ENCODE results near the gene ATF7. TPM values are rescaled to one million over a fixed set of nuclear protein-coding genes. Genes with fewer than 3 reads are reported as not detected.
A peak's percentile ranks its signal among the peaks of the same experiment; 100 is the strongest.
"Not testable (repeated sequence)": the region's sequence is repeated elsewhere in the genome, so short reads cannot be mapped to it uniquely, and the experiment has no call there.

Gene ATF7
- polyA plus RNA-seq, 6 donors from 2014 or later = 12.2 to 18.7 (median 16.2) TPM

- Mint-ChIP-seq H3K4me1 (peaks cover 21 to 28% (median 27%) of the 10 kb centered on the region in 3 donors), H3K36me3 (no peaks in the 10 kb centered on the region), H3K4me3 (peak overlapping the region; percentile 86 to 97 (median 94)), H3K27ac (peak overlapping the region; percentile 95 to 99 (median 97)), H3K27me3 (no peaks in the 10 kb centered on the region), H3K9me3 (no peaks in the 10 kb centered on the region)
- DNase-seq (peak; percentile 91), ATAC-seq (ENCODE audit: low read depth in 2 of 2) (peak; percentile 93 to 95)
Observed at GRCh38 chr12:53492830-53493609, 133.2 kb downstream of the ATF7 start.

- H3K4me1 Mint-ChIP-seq = peaks cover 21 to 27% (median 25%) of the 10 kb centered on the region in 3 donors
- no peaks in the 10 kb centered on the region for H3K9me3 Mint-ChIP-seq
- no peaks in the 10 kb centered on the region for H3K27me3 Mint-ChIP-seq
- peak overlapping the region; percentile 85 to 97 (median 94) for H3K27ac Mint-ChIP-seq
- peak overlapping the region; percentile 86 to 97 (median 94) for H3K4me3 Mint-ChIP-seq
- H3K36me3 Mint-ChIP-seq = no peaks in the 10 kb centered on the region
- DNase-seq (peak; percentile 21), ATAC-seq (ENCODE audit: low read depth in 2 of 2) (peak; percentile 12 to 19)
Observed at GRCh38 chr12:53492188-53492587, 134.0 kb downstream of the ATF7 start.

DNA sequence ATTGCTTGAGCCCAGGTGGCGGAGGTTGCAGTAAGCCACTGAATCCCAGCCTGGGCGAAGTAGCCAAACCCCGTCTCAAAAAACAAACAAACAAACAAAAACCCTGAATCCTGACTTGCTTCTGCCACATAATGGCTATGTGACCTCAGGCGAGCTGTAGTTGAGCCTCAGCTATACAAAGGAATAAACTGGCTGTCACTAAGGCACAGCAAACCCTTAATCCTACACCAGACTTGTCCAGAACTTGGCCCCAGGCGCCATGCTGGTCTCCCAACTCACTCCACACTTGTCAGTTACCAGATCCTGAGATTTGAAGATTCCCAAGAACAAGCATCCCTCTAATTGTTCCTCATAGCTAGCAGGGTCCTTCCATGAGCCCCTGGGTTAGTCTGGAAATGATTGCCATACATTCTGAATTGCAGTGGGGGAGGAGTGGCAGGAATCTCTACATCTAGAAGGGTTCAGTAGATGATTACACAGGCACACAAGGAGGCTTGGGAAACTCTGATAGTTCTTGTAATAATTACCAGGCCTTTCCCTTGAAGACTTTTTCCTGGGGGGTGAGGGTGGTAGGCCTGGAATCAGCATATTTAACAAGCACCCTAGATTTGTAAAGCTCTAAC, 136.8 kb downstream of the ATF7 start:
- no peaks in the 10 kb centered on the region for H3K9me3 Mint-ChIP-seq
- peak overlapping the region in 1 of 8 donors; percentile 18 for H3K4me3 Mint-ChIP-seq
- no peaks in the 10 kb centered on the region for H3K27me3 Mint-ChIP-seq

GRCh38 chr12:53486736-53487487, 139.3 kb downstream of the ATF7 start:
- DNase-seq = no peak
- no peak for ATAC-seq (ENCODE audit: low read depth in 2 of 2)
- Mint-ChIP-seq H3K27ac (peak overlapping the region in 2 of 6 donors; percentile 61 to 66), H3K4me3 (no peak overlapping the region), H3K36me3 (peaks cover 4% of the 10 kb centered on the region in 2 donors), H3K4me1 (peaks cover 8 to 16% (median 16%) of the 10 kb centered on the region in 3 donors), H3K9me3 (no peaks in the 10 kb centered on the region), H3K27me3 (no peaks in the 10 kb centered on the region)

More for the DNA sequence above, 136.8 kb downstream of the ATF7 start:
- DNase-seq (no peak), ATAC-seq (ENCODE audit: low read depth in 2 of 2) (no peak)
- H3K27ac Mint-ChIP-seq = peak overlapping the region in 2 of 6 donors; percentile 47 to 53
- H3K4me1 Mint-ChIP-seq = peaks cover 21 to 25% (median 24%) of the 10 kb centered on the region in 3 donors
- H3K36me3 Mint-ChIP-seq = no peaks in the 10 kb centered on the region

DNA sequence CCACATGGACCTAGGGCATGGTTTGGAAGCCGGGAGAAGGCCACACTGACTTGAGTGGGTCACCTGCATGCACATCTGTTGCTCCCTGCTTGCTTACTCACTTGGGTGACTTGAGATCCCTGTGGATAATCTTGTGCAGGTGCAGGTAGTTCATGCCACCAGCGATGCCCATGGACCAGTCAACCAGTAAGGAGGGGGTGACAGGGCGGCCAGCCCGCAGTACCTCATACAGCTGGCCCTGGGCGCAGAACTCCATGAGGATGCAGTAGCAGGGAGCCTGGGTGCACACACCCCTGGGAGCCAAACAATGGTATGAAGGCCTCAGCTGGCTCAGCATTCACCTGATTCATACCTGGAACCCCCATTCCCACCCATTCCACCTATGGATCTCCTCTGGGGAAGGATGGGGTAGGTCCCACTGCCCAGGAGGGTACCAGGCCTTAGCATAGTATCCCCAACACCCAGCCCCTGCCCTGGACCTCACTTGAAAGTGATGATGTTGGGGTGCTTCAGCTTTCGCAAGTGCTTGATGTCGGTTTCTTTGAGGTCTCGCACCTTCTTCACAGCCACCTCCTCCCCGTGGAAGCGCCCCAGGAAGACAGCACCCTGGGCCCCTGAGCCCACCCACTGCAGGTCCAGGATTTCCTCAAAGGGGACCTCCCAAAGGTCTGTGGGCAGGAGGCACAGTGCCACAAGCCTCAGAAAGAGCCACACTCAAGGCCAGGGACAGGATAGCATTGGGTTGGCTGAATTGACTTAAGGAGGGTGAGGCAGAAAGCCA, 140.0 kb downstream of the ATF7 start:
- DNase-seq = no peak

DNA sequence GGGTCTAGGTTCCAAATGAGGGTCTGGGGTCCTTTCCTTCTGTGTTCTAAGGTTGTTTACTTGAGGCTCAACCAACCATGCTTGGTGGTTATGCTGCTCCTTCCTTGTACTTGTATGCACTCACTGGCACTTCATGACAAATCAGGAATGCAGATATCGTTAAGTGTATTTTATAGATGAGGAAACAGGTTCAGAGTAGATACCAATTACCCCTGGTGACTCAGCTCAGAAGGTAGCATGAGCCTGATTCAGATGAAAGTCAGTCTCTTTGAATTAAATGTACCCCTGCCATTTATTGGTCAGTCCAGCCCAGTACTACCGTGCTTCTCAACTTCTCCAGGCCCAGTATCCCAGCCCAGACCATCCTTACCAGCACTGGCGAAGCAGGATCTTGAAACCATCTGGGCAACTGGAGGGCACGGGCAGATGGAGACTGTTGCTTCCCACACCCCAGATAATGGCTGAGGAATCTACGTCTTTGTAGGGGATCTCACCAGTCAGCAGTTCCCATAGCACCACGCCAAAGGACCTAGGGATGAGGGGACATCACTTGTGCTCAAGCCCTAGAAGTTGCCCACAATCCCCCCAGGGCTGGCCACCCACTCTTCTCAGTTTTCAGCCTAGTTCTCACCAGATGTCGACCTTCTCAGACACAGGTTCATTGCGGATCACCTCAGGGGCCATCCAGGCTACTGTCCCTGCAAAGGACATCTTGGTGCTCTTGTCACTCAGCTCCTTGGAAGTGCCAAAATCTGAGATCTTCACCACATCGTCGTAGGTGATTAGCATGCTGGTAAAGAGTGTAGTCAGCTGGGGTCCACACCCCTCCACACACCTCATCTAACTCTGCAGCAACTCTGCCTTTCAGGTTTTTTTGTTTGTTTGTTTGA, 141.3 kb downstream of the ATF7 start:
- Mint-ChIP-seq H3K27ac (peak overlapping the region in 2 of 6 donors; percentile 65 to 66), H3K4me3 (no peak overlapping the region), H3K4me1 (peaks cover 8 to 19% (median 11%) of the 10 kb centered on the region in 3 donors), H3K9me3 (no peaks in the 10 kb centered on the region), H3K36me3 (peaks cover 4 to 5% of the 10 kb centered on the region in 2 donors), H3K27me3 (no peaks in the 10 kb centered on the region)
- ATAC-seq (ENCODE audit: low read depth in 2 of 2) (no peak), DNase-seq (no peak)

More for the DNA sequence above, 140.0 kb downstream of the ATF7 start:
- Mint-ChIP-seq H3K4me1 (peaks cover 8 to 19% (median 13%) of the 10 kb centered on the region in 3 donors), H3K9me3 (no peaks in the 10 kb centered on the region), H3K27ac (peak overlapping the region in 2 of 6 donors; percentile 60 to 61), H3K36me3 (peaks cover 4 to 5% of the 10 kb centered on the region in 2 donors), H3K27me3 (no peaks in the 10 kb centered on the region), H3K4me3 (no peak overlapping the region)
- no peak for ATAC-seq (ENCODE audit: low read depth in 2 of 2)

DNA sequence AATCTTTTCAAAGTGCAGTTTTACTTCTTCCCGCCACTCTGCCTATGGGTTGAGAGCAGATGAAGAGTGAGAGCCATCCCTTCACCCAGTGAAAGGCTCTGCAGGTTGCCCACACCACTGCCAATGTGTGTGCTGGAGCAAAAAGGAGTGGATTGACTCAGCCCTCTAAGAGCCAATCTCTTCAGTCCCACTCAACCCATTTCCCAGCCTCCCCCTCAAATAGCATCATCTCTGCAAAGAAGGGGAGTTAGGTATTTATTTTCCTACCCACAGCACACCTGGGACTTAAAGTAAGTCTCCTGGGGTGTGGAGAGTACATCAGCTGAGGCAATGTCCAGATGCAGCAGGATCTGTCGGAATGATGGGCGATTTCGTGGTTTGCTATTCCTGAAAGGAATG, 142.2 kb downstream of the ATF7 start:
- Mint-ChIP-seq H3K27ac (peak overlapping the region in 4 of 6 donors; percentile 20 to 76 (median 26)), H3K36me3 (peaks cover 4 to 5% of the 10 kb centered on the region in 2 donors), H3K4me1 (peaks cover 5 to 19% (median 11%) of the 10 kb centered on the region in 3 donors), H3K27me3 (no peaks in the 10 kb centered on the region), H3K9me3 (no peaks in the 10 kb centered on the region), H3K4me3 (peak overlapping the region in 2 of 8 donors; percentile 15 to 61)
- no peak for DNase-seq
- peak in 1 of 2 donors; percentile 2 for ATAC-seq (ENCODE audit: low read depth in 2 of 2)

DNA sequence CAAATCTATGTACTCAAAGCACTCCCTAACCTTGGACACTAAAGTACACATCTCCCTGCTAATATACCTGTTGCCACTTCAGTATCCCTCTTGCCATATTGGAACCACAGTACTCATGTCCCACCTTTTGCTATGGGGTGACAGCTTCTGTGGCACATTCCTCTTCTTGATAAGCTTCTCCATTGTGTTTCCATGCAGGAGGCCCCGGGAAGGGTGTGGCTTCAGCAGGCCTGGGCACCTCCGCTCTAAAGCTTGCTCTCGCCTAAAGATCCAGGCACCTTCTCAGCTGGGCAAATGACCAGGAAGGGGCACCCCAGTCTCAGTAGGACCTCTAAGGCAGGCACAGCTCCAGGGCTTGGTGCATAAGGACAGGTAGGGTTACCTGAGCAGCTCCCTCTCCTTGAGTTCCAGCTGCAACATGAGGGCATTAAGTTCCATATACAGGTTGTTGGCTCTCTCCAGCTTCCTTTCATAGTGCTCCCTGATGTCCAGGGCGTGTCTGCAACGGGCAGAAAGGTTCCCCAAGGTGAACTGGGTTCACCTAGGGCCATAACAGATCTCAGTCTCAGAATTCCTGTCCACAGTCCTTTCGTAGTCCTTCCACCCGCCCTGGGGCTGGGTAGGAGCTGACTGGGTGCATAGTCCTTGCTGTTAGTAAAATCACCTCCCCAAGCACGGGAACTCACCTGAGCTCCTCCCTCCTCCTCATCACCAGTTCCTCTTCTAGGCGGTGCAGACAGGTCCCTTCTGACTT, 142.8 kb downstream of the ATF7 start:
- H3K9me3 Mint-ChIP-seq = no peaks in the 10 kb centered on the region
- peak overlapping the region in 5 of 6 donors; percentile 9 to 83 (median 32) for H3K27ac Mint-ChIP-seq
- peaks cover 4 to 5% of the 10 kb centered on the region in 2 donors for H3K36me3 Mint-ChIP-seq
- H3K27me3 Mint-ChIP-seq = no peaks in the 10 kb centered on the region
- ATAC-seq (ENCODE audit: low read depth in 2 of 2) (peak in 1 of 2 donors; percentile 40), DNase-seq (no peak)
- peak overlapping the region in 1 of 8 donors; percentile 61 for H3K4me3 Mint-ChIP-seq
- H3K4me1 Mint-ChIP-seq = peaks cover 5 to 19% (median 11%) of the 10 kb centered on the region in 3 donors

GRCh38 chr12:53482626-53483168, 143.5 kb downstream of the ATF7 start:
- peak overlapping the region in 1 of 6 donors; percentile 75 for H3K27ac Mint-ChIP-seq
- peaks cover 4 to 5% of the 10 kb centered on the region in 2 donors for H3K36me3 Mint-ChIP-seq
- no peaks in the 10 kb centered on the region for H3K9me3 Mint-ChIP-seq

DNA sequence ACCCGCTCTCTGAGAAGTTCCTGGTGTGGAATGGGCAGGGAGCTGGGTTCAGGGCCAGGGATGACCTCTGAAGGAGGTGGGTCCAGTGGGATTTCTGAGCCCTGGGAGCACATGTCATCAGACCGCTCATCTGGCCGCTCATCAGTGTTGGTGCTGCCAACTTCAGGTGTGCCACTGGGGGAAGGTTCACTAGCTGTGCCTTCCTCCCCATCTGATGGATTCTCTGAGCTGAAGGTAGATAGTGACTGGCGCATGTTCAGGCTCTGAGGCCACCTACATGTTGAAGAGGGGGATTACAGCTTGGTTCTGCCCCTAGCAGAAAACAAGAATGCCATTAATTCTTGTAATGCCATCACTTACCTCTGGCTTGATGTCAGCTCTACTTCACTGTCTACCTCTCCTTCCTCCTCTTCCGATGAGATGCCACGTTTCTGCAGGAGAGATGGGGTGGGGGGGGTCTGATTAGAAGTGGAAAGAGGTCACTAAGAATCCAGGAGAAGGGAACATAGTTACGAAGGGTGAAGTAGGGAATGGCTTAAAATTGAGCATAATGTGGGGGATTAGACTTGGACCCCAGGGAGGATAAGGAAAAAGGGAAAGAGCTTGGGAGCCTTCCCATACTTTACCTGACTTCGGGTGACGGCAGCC, 144.1 kb downstream of the ATF7 start:
- no peak for DNase-seq
- H3K4me3 Mint-ChIP-seq = peak overlapping the region in 1 of 8 donors; percentile 9
- H3K9me3 Mint-ChIP-seq = no peaks in the 10 kb centered on the region
- H3K4me1 Mint-ChIP-seq = peaks cover 5 to 19% (median 11%) of the 10 kb centered on the region in 3 donors
- H3K36me3 Mint-ChIP-seq = peaks cover 4 to 5% of the 10 kb centered on the region in 2 donors
- no peaks in the 10 kb centered on the region for H3K27me3 Mint-ChIP-seq
- peak overlapping the region; percentile 7 to 90 (median 52) for H3K27ac Mint-ChIP-seq
- ATAC-seq (ENCODE audit: low read depth in 2 of 2) = peak; percentile 72 to 74

More at GRCh38 chr12:53482626-53483168, 143.5 kb downstream of the ATF7 start:
- DNase-seq (no peak), ATAC-seq (ENCODE audit: low read depth in 2 of 2) (no peak)
- peaks cover 5 to 19% (median 11%) of the 10 kb centered on the region in 3 donors for H3K4me1 Mint-ChIP-seq
- no peaks in the 10 kb centered on the region for H3K27me3 Mint-ChIP-seq
- no peak overlapping the region for H3K4me3 Mint-ChIP-seq

DNA sequence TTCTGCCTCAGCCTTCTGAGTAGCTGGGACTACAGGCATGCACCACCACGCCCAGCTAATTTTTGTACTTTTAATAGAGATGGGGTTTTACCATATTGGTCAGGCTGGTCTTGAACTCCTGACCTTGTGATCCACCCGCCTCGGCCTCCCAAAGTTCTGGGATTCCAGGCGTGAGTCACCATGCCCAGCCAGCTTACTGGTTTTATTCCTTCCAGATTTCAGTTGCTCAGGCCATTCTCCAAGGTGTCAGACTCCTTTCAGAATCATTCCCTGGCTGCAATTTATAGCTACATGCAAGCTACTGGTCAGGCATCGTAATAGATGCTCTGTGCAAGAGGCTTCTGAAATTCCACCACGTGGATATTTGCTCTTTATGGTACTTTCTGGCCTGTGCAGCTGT, 144.7 kb downstream of the ATF7 start:
- not testable (repeated sequence) for ATAC-seq (ENCODE audit: low read depth in 2 of 2); H3K9me3 Mint-ChIP-seq; H3K36me3 Mint-ChIP-seq; H3K27me3 Mint-ChIP-seq; DNase-seq
- Mint-ChIP-seq H3K4me3 (peak overlapping the region in 1 of 8 donors; percentile 2), H3K27ac (peak overlapping the region in 1 of 6 donors; percentile 75), H3K4me1 (peaks cover 5 to 24% (median 11%) of the 10 kb centered on the region in 3 donors)
